Caco-2 (cell line): ENCODE results near the gene AMPD1. TPM values are rescaled to one million over a fixed set of nuclear protein-coding genes. Genes with fewer than 3 reads are reported as not detected.

Experiments
- Bru-seq: library from RNA; stranded (reverse); fragments of 400-500 nt; gene quantifications from one replicate; lab custom pipeline; 2021; lab: Mats Ljungman, UMichigan
- BruChase-seq, 2 experiments: library from RNA; stranded (reverse); fragments of 400-500 nt; gene quantifications; one replicate each; lab custom pipeline; 2021; lab: Mats Ljungman, UMichigan
- BruUV-seq: library from RNA; stranded (reverse); fragments of 400-500 nt; replicated peaks from 2 replicates; lab custom pipeline; 2021; lab: Mats Ljungman, UMichigan
- CTCF ChIA-PET: fragments of 300-600 bp; sonication (Branson Sonifier 250); formaldehyde crosslinking; loops from one replicate; lab custom pipeline; 2022; ENCODE audit warnings: antibody characterized with exemption; lab: Charles Lee
- POLR2A ChIA-PET: fragments of 300-600 bp; sonication (Branson Sonifier 250); formaldehyde crosslinking; loops from one replicate; lab custom pipeline; 2022; ENCODE audit warnings: antibody characterized with exemption; lab: Charles Lee
- DNase-seq, 2 experiments: peaks; one replicate each; pipeline versions ENCODE4 v3.0.0 to v3.0.0-alpha.2; 2020 to 2022
- H3K27me3 ChIP-seq: replicated peaks from 2 replicates; pipeline ENCODE4 v1.6.0; 2011; ENCODE audit warnings: low read length; ENCODE audit not compliant: control insufficient read depth, insufficient read depth
- H3K36me3 ChIP-seq: 2 replicates; pipeline ENCODE4 v1.5.1; 2011; ENCODE audit warnings: low read length; ENCODE audit not compliant: control insufficient read depth, insufficient read depth
- H3K4me1 ChIP-seq: fragments of 250-450 bp; sonication (Bioruptor Pico); 2 replicates; pipeline ENCODE4 v1.5.1; 2020; ENCODE audit warnings: mild to moderate bottlenecking
- H3K4me3 ChIP-seq: 2 replicates; pipeline ENCODE4 v1.5.1; 2011; ENCODE audit warnings: low read depth, mild to moderate bottlenecking, control low read depth, low read length
- H3K9me3 ChIP-seq: fragments of 250-450 bp; sonication (Bioruptor Pico); 2 replicates; pipeline ENCODE4 v1.5.1; 2020; ENCODE audit warnings: mild to moderate bottlenecking, moderate library complexity
- H3K27ac Mint-ChIP-seq: one replicate; pipeline ENCODE4 v1.8.0; 2022; ENCODE audit warnings: mixed read lengths; ENCODE audit not compliant: unreplicated experiment
- H3K27me3 Mint-ChIP-seq: one replicate; pipeline ENCODE4 v1.8.0; 2022; ENCODE audit warnings: mixed read lengths; ENCODE audit not compliant: insufficient read depth, unreplicated experiment
- H3K36me3 Mint-ChIP-seq: one replicate; pipeline ENCODE4 v1.8.0; 2022; ENCODE audit warnings: mild to moderate bottlenecking, mixed read lengths; ENCODE audit not compliant: insufficient read depth, unreplicated experiment
- H3K4me1 Mint-ChIP-seq: one replicate; pipeline ENCODE4 v1.8.0; 2022; ENCODE audit warnings: low read depth, mixed read lengths; ENCODE audit not compliant: unreplicated experiment
- H3K4me3 Mint-ChIP-seq: one replicate; pipeline ENCODE4 v1.8.0; 2022; ENCODE audit warnings: mild to moderate bottlenecking, moderate library complexity, mixed read lengths; ENCODE audit not compliant: unreplicated experiment
- H3K9me3 Mint-ChIP-seq: one replicate; pipeline ENCODE4 v1.8.0; 2022; ENCODE audit warnings: mixed read lengths; ENCODE audit not compliant: unreplicated experiment
- intact Hi-C: fragments of 100-400 bp; cut with micrococcal nuclease; formaldehyde crosslinking; loops from one replicate; pipeline ENCODE4 v1.10.0; 2022; ENCODE audit not compliant: unreplicated experiment
- long read RNA-seq: library from polyadenylated mRNA; stranded (forward); transcript quantifications from one replicate; pipeline ENCODE4 v2.0.0, GENCODE V29; 2022
- total RNA-seq: library from RNA; stranded (reverse); gene quantifications from 2 replicates; pipeline ENCODE4 v1.2.3, GENCODE V29; 2022
- TF ChIP-seq, protein P1 (sequence below), 2 experiments: fragments of 200-600 bp in 1 of 2; IDR thresholded peaks; 1 replicate in 1 of 2; 2 replicates in 1 of 2; pipeline versions ENCODE4 v1.5.1 to v1.8.0; 2011 to 2022; ENCODE audit warnings: antibody characterized with exemption in 1 of 2, control low read depth in 1 of 2, inconsistent platforms in 1 of 2, low read depth in 1 of 2, low read length in 1 of 2, mild to moderate bottlenecking in 1 of 2, moderate library complexity in 1 of 2; ENCODE audit not compliant: insufficient read depth in 1 of 2, severe bottlenecking in 1 of 2, unreplicated experiment in 1 of 2

AMPD1 gene
- total RNA-seq (not detected in 2 replicates), Bru-seq, nascent RNA (percentile 9 among the genes with signal in this experiment), BruChase-seq, experiment 1, labeled RNA remaining after a 2-hour chase (percentile 19 among the genes with signal in this experiment), BruChase-seq, experiment 2, labeled RNA remaining after a 6-hour chase (percentile 17 among the genes with signal in this experiment)
- long read RNA-seq, result 0 reads

DNA sequence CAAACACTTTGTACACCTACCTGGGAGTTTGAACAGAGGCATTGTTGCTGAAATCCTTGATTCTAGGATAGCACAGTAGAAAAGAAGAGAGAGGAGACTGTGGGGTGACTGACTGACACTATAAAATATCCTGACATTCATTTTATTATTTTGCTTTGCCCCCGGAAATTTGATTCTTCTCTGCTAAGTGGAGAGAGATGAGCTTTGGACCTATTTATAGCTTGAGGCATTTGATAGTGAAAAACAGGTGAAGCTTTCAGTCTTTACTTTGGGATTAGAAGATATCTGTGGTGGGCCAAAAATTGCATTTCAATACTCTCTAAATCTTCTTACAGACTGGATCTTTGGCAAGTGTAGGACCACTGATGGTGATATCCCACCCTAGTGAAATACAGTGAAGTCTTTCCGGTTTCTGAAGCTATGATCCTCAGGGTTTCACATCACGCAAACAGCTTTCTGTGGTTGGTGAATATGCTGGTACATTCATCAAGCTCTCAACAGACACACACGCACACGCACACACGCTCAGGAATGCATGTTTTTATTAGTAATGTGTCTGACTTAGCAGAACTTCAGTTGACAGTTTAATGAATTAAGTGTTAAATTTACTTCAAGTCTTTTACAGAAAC, at the start of gene AMPD1:
Gene AMPD1, minus strand, starts transcription at position 117 of the 629 bp plus-strand sequence. Its CDS starts 75 bp downstream, at position 42.
- no peaks in the 10 kb centered on the region for H3K4me1 Mint-ChIP-seq
- Histone ChIP-seq H3K27me3 (no peaks in the 10 kb centered on the region), H3K36me3 (no peaks in the 10 kb centered on the region), H3K4me3 (no peak within 1 kb of the TSS), H3K9me3 (no peaks in the 10 kb centered on the region), H3K4me1 (no peaks in the 10 kb centered on the region)
- no peak within 1 kb of the TSS for H3K27ac Mint-ChIP-seq
- H3K9me3 Mint-ChIP-seq, result no peaks in the 10 kb centered on the region
- H3K27me3 Mint-ChIP-seq, result no peaks in the 10 kb centered on the region
- no peak for DNase-seq
- no peak within 1 kb of the TSS for H3K4me3 Mint-ChIP-seq
- intact Hi-C loops, result no loop called here
- no peaks in the 10 kb centered on the region for H3K36me3 Mint-ChIP-seq
- ChIA-PET POLR2A (no interaction called here), CTCF (no interaction called here)
- no TSS peak for BruUV-seq
- TF ChIP-seq, protein P1, sequence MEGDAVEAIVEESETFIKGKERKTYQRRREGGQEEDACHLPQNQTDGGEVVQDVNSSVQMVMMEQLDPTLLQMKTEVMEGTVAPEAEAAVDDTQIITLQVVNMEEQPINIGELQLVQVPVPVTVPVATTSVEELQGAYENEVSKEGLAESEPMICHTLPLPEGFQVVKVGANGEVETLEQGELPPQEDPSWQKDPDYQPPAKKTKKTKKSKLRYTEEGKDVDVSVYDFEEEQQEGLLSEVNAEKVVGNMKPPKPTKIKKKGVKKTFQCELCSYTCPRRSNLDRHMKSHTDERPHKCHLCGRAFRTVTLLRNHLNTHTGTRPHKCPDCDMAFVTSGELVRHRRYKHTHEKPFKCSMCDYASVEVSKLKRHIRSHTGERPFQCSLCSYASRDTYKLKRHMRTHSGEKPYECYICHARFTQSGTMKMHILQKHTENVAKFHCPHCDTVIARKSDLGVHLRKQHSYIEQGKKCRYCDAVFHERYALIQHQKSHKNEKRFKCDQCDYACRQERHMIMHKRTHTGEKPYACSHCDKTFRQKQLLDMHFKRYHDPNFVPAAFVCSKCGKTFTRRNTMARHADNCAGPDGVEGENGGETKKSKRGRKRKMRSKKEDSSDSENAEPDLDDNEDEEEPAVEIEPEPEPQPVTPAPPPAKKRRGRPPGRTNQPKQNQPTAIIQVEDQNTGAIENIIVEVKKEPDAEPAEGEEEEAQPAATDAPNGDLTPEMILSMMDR (IDR thresholded peaks at IDR 0.05; ENCODE audit: insufficient read depth in 1 of 2, low read depth in 1 of 2, low read length in 1 of 2, severe bottlenecking in 1 of 2, unreplicated experiment in 1 of 2), result no peak

DNA sequence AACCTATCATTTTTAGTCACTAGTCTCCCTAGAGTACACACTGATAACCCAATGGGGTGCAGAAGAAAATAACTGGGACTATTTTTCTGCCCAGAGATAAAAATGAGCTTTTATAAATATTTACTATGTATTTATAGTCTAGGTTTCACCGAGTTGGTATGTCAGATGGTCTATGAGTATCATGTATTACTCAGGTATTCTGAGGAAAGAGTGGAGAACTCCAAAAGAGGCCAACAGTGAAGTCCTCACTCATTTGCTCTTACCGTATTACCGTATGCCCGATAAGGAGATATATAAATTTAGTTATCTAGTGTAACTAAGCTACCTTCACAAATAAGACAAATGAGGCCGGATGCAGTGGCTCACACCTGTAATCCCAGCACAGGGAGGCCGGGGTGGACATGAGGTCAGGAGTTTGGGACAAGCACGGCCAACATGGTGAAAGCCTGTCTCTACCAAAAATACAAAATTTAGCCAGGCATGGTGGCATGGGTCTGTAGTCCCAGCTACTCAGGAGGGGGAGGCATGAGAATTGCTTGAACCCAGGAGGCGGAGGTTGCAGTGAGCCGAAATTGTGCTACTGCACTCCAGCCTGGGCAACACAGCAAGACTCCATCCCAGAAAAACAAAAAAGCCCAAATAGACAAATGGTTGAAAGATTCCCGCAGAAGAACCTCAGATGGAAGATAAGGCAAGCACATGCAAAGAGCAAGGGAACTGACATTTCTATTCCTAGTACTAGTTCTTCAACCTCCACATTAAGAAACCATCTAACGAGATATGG, 46.8 kb upstream of the AMPD1 start:
- Mint-ChIP-seq H3K36me3 (peaks cover 65% of the 10 kb centered on the region), H3K4me3 (no peak overlapping the region), H3K9me3 (no peaks in the 10 kb centered on the region), H3K4me1 (no peaks in the 10 kb centered on the region), H3K27ac (no peak overlapping the region), H3K27me3 (no peaks in the 10 kb centered on the region)
- Histone ChIP-seq H3K36me3 (no peaks in the 10 kb centered on the region), H3K9me3 (no peaks in the 10 kb centered on the region), H3K4me3 (no peak overlapping the region), H3K4me1 (no peaks in the 10 kb centered on the region), H3K27me3 (no peaks in the 10 kb centered on the region)
- intact Hi-C loops, result no loop called here
- DNase-seq, result no peak
- TF ChIP-seq, protein P1 (IDR thresholded peaks at IDR 0.05; ENCODE audit: insufficient read depth in 1 of 2, low read depth in 1 of 2, low read length in 1 of 2, severe bottlenecking in 1 of 2, unreplicated experiment in 1 of 2), result no peak
- CTCF ChIA-PET, result no interaction called here
- POLR2A ChIA-PET, result no interaction called here
- no TSS peak for BruUV-seq

DNA sequence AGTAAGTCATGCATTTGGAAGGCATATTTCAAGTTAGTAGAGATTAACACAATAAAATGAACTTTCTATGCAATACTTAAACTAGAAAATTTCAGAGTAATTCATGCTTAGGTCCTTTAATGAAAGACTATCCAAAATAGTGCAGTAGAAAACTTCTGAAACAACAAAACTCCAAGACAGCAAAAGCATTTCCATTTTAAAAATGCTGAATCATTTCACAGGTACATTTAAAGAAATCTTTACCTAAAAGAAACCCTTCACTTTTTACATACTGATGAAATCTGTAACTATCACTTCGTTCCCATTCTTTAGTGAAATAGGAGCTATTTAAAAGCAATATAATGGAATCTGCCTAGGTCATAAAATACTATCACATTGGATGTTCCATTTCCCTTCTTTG, 45.0 kb upstream of the AMPD1 start:
- H3K4me1 ChIP-seq, result no peaks in the 10 kb centered on the region
- no peaks in the 10 kb centered on the region; the same call in 1 of the 2 replicates for H3K36me3 ChIP-seq
- ChIA-PET POLR2A (no interaction called here), CTCF (no interaction called here)
- BruUV-seq, result no TSS peak
- no peak overlapping the region for H3K4me3 ChIP-seq
- intact Hi-C loops, result no loop called here
- no peaks in the 10 kb centered on the region for H3K27me3 ChIP-seq
- Mint-ChIP-seq H3K27me3 (no peaks in the 10 kb centered on the region), H3K9me3 (no peaks in the 10 kb centered on the region), H3K4me3 (no peak overlapping the region), H3K4me1 (peaks cover 11% of the 10 kb centered on the region), H3K36me3 (peaks cover 69% of the 10 kb centered on the region), H3K27ac (no peak overlapping the region)
- DNase-seq, result no peak
- TF ChIP-seq, protein P1 (IDR thresholded peaks at IDR 0.05; ENCODE audit: insufficient read depth in 1 of 2, low read depth in 1 of 2, low read length in 1 of 2, severe bottlenecking in 1 of 2, unreplicated experiment in 1 of 2), result no peak
- no peaks in the 10 kb centered on the region for H3K9me3 ChIP-seq
